Upper lobe of left lung (tissue), 4 donors: ENCODE results near the gene FOXR1.

Experiments used
- CTCF ChIP-seq, 6 experiments: fragments of 450-650 bp in 4 of 6; fragments of 200-600 bp in 2 of 6; sonication (generic) in 2 of 6; IDR thresholded peaks; one replicate each; pipeline ENCODE4 v1.5.1; 2016 to 2019; ENCODE audit warnings: antibody characterized with exemption in 6 of 6
- POLR2A ChIP-seq, 4 donors: fragments of 450-650 bp; IDR thresholded peaks; one replicate each; pipeline ENCODE4 v1.5.1; 2016 to 2017; ENCODE audit warnings: antibody characterized with exemption in 4 of 4, mild to moderate bottlenecking in 2 of 4
- POLR2AphosphoS5 ChIP-seq, 2 donors: sonication (generic); formaldehyde crosslinking; IDR thresholded peaks; one replicate each; pipeline ENCODE4 v1.5.1; 2017; ENCODE audit warnings: antibody characterized with exemption in 2 of 2

GRCh38 chr11:119021631-119022030, 50.1 kb downstream of the FOXR1 start:
- TF ChIP-seq CTCF (IDR thresholded peaks at IDR 0.05) (no peak), POLR2AphosphoS5 (IDR thresholded peaks at IDR 0.05) (no peak), POLR2A (IDR thresholded peaks at IDR 0.05) (no peak)
